Measurements from ENCODE around the gene SLC11A2. TPM values are rescaled to one million over a fixed set of nuclear protein-coding genes. Genes with fewer than 3 reads are reported as not detected.

SLC11A2 gene
- total and polyA plus RNA-seq, 2 of the 13 experiments (the other 11 are each of a cell fraction or from before 2014, with no cell fraction given): 71.7 to 77.0 TPM

DNA sequence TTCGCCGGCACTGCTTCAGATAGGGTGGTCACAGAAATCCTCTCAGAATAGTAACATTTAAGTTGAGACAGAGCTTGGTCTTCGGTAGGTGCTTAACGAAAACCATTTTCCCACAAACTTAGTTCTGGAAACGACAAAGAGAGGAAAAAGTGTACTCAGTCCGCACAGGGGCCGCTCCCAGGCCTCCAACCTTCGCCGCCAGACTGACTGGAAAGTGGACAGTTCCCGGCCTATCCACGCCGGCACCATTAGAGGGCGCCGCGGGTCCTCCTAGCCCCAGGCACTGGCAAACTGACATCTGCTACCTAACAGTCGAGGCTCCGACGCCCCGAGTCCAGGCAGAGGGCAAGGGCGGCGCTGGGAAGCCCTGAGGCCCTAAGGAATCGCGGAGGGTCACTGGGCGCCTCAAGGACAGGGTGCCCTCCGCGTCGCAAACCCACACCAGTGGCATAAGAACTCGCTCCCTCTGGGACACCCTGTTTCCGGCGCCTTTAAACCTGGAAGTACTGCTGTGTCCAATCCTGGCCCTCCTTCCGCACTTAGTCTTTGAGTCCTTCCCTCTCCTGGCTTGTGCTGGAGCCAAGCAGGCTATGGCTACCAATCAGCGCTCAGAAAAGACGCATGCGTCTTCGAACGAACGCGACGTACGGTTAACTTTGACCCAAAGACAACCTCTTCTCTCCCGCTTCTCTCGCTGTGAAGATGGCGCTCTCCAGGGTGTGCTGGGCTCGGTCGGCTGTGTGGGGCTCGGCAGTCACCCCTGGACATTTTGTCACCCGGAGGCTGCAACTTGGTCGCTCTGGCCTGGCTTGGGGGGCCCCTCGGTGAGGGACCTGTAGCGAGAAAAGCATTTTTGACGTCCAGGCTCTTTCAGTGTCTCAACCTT, 21.7 kb upstream of the SLC11A2 start, which contains the start of gene LETMD1 (continued):
- TF ChIP-seq ZKSCAN5 (CRISPR knock-in tag; IDR thresholded peaks at IDR 0.05) (no peak), ZKSCAN8 (CRISPR knock-in tag; IDR thresholded peaks at IDR 0.05; ENCODE audit: borderline replicate concordance) (no peak), HES4 (CRISPR knock-in tag; IDR thresholded peaks at IDR 0.05; ENCODE audit: borderline replicate concordance) (peak; percentile 52; the same call in 1 of the 2 replicates), SSRP1 (CRISPR knock-in tag; IDR thresholded peaks at IDR 0.05) (no peak), ZNF780A (CRISPR knock-in tag; IDR thresholded peaks at IDR 0.05) (no peak), MTF2 (CRISPR knock-in tag; IDR thresholded peaks at IDR 0.05; ENCODE audit: borderline replicate concordance) (no peak), ZNF83 (CRISPR knock-in tag; IDR thresholded peaks at IDR 0.05; ENCODE audit: borderline replicate concordance) (no peak), ZNF768 (CRISPR knock-in tag; IDR thresholded peaks at IDR 0.05) (no peak), HMG20A (CRISPR knock-in tag; IDR thresholded peaks at IDR 0.05; ENCODE audit: borderline replicate concordance) (no peak), ZNF749 (CRISPR knock-in tag; IDR thresholded peaks at IDR 0.05; ENCODE audit: borderline replicate concordance) (no peak), ZNF441 (CRISPR knock-in tag; IDR thresholded peaks at IDR 0.05; ENCODE audit: borderline replicate concordance) (peak; percentile 73), ZNF550 (CRISPR knock-in tag; IDR thresholded peaks at IDR 0.05; ENCODE audit: borderline replicate concordance) (no peak), ZNF501 (CRISPR knock-in tag; IDR thresholded peaks at IDR 0.05) (peak; percentile 73), ZFP36L2 (CRISPR knock-in tag; IDR thresholded peaks at IDR 0.05) (no peak), NFYB (CRISPR knock-in tag; IDR thresholded peaks at IDR 0.05) (peak; percentile 88), ZBTB7B (CRISPR knock-in tag; IDR thresholded peaks at IDR 0.05) (peak; percentile 63; the same call in 1 of the 2 replicates), TCF7L2 (IDR thresholded peaks at IDR 0.05; ENCODE audit: low read depth, low read length) (no peak), FLYWCH1 (CRISPR knock-in tag; IDR thresholded peaks at IDR 0.05) (no peak), KLF13 (CRISPR knock-in tag; IDR thresholded peaks at IDR 0.05) (no peak), KMT2A (CRISPR knock-in tag; IDR thresholded peaks at IDR 0.05) (peak; percentile 77), ZNF143 (CRISPR knock-in tag; IDR thresholded peaks at IDR 0.05) (no peak), ZNF468 (CRISPR knock-in tag; IDR thresholded peaks at IDR 0.05) (no peak), SRSF1 (optimal IDR thresholded peaks at IDR 0.05; ENCODE audit: low read depth, low read length) (peak; percentile 55), ZNF747 (CRISPR knock-in tag; IDR thresholded peaks at IDR 0.05; ENCODE audit: borderline replicate concordance) (no peak), XRCC5 (optimal IDR thresholded peaks at IDR 0.05; ENCODE audit: low read length) (peak; percentile 49), MTA3 (CRISPR knock-in tag; IDR thresholded peaks at IDR 0.05) (no peak), ZNF230 (CRISPR knock-in tag; IDR thresholded peaks at IDR 0.05) (0 out of 2 replicates have a peak, but pooled peaks have one; percentile 4)
- TF ChIP-seq, protein P1, sequence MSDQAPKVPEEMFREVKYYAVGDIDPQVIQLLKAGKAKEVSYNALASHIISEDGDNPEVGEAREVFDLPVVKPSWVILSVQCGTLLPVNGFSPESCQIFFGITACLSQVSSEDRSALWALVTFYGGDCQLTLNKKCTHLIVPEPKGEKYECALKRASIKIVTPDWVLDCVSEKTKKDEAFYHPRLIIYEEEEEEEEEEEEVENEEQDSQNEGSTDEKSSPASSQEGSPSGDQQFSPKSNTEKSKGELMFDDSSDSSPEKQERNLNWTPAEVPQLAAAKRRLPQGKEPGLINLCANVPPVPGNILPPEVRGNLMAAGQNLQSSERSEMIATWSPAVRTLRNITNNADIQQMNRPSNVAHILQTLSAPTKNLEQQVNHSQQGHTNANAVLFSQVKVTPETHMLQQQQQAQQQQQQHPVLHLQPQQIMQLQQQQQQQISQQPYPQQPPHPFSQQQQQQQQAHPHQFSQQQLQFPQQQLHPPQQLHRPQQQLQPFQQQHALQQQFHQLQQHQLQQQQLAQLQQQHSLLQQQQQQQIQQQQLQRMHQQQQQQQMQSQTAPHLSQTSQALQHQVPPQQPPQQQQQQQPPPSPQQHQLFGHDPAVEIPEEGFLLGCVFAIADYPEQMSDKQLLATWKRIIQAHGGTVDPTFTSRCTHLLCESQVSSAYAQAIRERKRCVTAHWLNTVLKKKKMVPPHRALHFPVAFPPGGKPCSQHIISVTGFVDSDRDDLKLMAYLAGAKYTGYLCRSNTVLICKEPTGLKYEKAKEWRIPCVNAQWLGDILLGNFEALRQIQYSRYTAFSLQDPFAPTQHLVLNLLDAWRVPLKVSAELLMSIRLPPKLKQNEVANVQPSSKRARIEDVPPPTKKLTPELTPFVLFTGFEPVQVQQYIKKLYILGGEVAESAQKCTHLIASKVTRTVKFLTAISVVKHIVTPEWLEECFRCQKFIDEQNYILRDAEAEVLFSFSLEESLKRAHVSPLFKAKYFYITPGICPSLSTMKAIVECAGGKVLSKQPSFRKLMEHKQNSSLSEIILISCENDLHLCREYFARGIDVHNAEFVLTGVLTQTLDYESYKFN (CRISPR knock-in tag; conservative IDR thresholded peaks at IDR 0.05): peak; percentile 40
- TF ChIP-seq, protein P2, sequence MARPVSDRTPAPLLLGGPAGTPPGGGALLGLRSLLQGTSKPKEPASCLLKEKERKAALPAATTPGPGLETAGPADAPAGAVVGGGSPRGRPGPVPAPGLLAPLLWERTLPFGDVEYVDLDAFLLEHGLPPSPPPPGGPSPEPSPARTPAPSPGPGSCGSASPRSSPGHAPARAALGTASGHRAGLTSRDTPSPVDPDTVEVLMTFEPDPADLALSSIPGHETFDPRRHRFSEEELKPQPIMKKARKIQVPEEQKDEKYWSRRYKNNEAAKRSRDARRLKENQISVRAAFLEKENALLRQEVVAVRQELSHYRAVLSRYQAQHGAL (CRISPR knock-in tag; IDR thresholded peaks at IDR 0.05; ENCODE audit: not compliant biosample characterization): no peak

All from HepG2 (cell line).